Mononuclear cell (primary cell): ENCODE data around the gene TXNRD2. TPM values are rescaled to one million over a fixed set of nuclear protein-coding genes. Genes with fewer than 3 reads are reported as not detected.

ENCODE experiments used
- H3K27me3 ChIP-seq: 2 replicates; pipeline ENCODE4 v1.6.0; 2011; ENCODE audit warnings: low read length, control low read depth; ENCODE audit not compliant: insufficient read depth
- H3K4me1 ChIP-seq: 2 replicates; pipeline ENCODE4 v1.5.1; 2011; ENCODE audit warnings: mild to moderate bottlenecking, low read length, control low read depth; ENCODE audit not compliant: insufficient read depth
- H3K4me3 ChIP-seq: 2 replicates; pipeline ENCODE4 v1.5.1; 2011; ENCODE audit warnings: mild to moderate bottlenecking, low read length, moderate library complexity
- H3K9me3 ChIP-seq: 2 replicates; pipeline ENCODE4 v1.5.1; 2011; ENCODE audit warnings: low read depth, mild to moderate bottlenecking, control low read depth, low read length
- total RNA-seq: library from RNA; depleted of rRNA; stranded (reverse); fragments of >200 nt; gene quantifications from one replicate; pipeline ENCODE4 v1.2.3, GENCODE V29; 2012

TXNRD2 gene
- total RNA-seq, 1 donor = 11.3 TPM

GRCh38 chr22:19973551-19974267, 32.1 kb upstream of the TXNRD2 start:
- no peaks in the 10 kb centered on the region for H3K9me3 ChIP-seq
- H3K4me3 ChIP-seq = no peak overlapping the region
- peaks cover 22% of the 10 kb centered on the region for H3K4me1 ChIP-seq
- H3K27me3 ChIP-seq = no peaks in the 10 kb centered on the region

GRCh38 chr22:19972652-19973550, 31.3 kb upstream of the TXNRD2 start:
- Histone ChIP-seq H3K4me3 (no peak overlapping the region), H3K4me1 (peaks cover 22% of the 10 kb centered on the region), H3K27me3 (no peaks in the 10 kb centered on the region), H3K9me3 (no peaks in the 10 kb centered on the region)

GRCh38 chr22:19972251-19972650, 30.6 kb upstream of the TXNRD2 start:
- Histone ChIP-seq H3K4me3 (no peak overlapping the region), H3K27me3 (no peaks in the 10 kb centered on the region), H3K4me1 (peaks cover 22% of the 10 kb centered on the region), H3K9me3 (no peaks in the 10 kb centered on the region)

GRCh38 chr22:19971276-19972124, 29.9 kb upstream of the TXNRD2 start:
- no peak overlapping the region for H3K4me3 ChIP-seq
- H3K27me3 ChIP-seq = no peaks in the 10 kb centered on the region
- H3K4me1 ChIP-seq = peaks cover 22% of the 10 kb centered on the region
- H3K9me3 ChIP-seq = no peaks in the 10 kb centered on the region

- Histone ChIP-seq H3K4me3 (no peak overlapping the region), H3K27me3 (no peaks in the 10 kb centered on the region), H3K4me1 (peaks cover 22% of the 10 kb centered on the region), H3K9me3 (no peaks in the 10 kb centered on the region)
These were observed 29.1 kb upstream of the TXNRD2 start for GRCh38 chr22:19970479-19971275.

- Histone ChIP-seq H3K27me3 (no peaks in the 10 kb centered on the region), H3K9me3 (no peaks in the 10 kb centered on the region), H3K4me1 (peaks cover 17% of the 10 kb centered on the region), H3K4me3 (no peak overlapping the region)
These were observed 28.4 kb upstream of the TXNRD2 start for GRCh38 chr22:19970031-19970478.

- H3K27me3 ChIP-seq = no peaks in the 10 kb centered on the region
- no peak overlapping the region for H3K4me3 ChIP-seq
- H3K9me3 ChIP-seq = no peaks in the 10 kb centered on the region
- H3K4me1 ChIP-seq = peaks cover 11% of the 10 kb centered on the region
These were observed 27.7 kb upstream of the TXNRD2 start for GRCh38 chr22:19969141-19969928.

GRCh38 chr22:19968450-19968891, 26.9 kb upstream of the TXNRD2 start:
- H3K4me1 ChIP-seq = peaks cover 11% of the 10 kb centered on the region
- no peaks in the 10 kb centered on the region for H3K9me3 ChIP-seq
- H3K4me3 ChIP-seq = no peak overlapping the region
- no peaks in the 10 kb centered on the region for H3K27me3 ChIP-seq

GRCh38 chr22:19967850-19968449, 26.3 kb upstream of the TXNRD2 start:
- Histone ChIP-seq H3K4me1 (peaks cover 11% of the 10 kb centered on the region), H3K9me3 (no peaks in the 10 kb centered on the region), H3K27me3 (no peaks in the 10 kb centered on the region), H3K4me3 (no peak overlapping the region)

GRCh38 chr22:19966908-19967750, 25.5 kb upstream of the TXNRD2 start:
- no peaks in the 10 kb centered on the region for H3K27me3 ChIP-seq
- peaks cover 10% of the 10 kb centered on the region for H3K4me1 ChIP-seq
- H3K4me3 ChIP-seq = no peak overlapping the region

GRCh38 chr22:19965771-19966709, 24.4 kb upstream of the TXNRD2 start:
- H3K4me3 ChIP-seq = no peak overlapping the region
- no peaks in the 10 kb centered on the region for H3K9me3 ChIP-seq
- no peaks in the 10 kb centered on the region for H3K27me3 ChIP-seq
- H3K4me1 ChIP-seq = peaks cover 6% of the 10 kb centered on the region

More at GRCh38 chr22:19966908-19967750, 25.5 kb upstream of the TXNRD2 start:
- no peaks in the 10 kb centered on the region for H3K9me3 ChIP-seq
